SU-DHL-6 (cell line): ENCODE data around the gene NTRK2.

Source experiments
- H2AFZ ChIP-seq: fragments of 200-600 bp; sonication (generic); 2 replicates; pipeline ENCODE4 v1.6.1; 2014; ENCODE audit warnings: low read depth, mild to moderate bottlenecking, moderate library complexity, mixed read lengths, antibody characterized with exemption, low read length; ENCODE audit not compliant: severe bottlenecking
- H3F3A ChIP-seq: fragments of 200-600 bp; shearing (Covaris generic); 2 replicates; pipeline ENCODE4 v1.6.0; 2016; ENCODE audit warnings: antibody characterized with exemption, mild to moderate bottlenecking; ENCODE audit not compliant: insufficient read depth
- H3K27ac ChIP-seq: fragments of 200-600 bp; sonication (generic); 2 replicates; pipeline ENCODE4 v1.5.1; 2016; ENCODE audit warnings: low read depth, mild to moderate bottlenecking, low read length, moderate library complexity, mixed read lengths
- H3K27me3 ChIP-seq: fragments of 200-600 bp; sonication (generic), shearing (Covaris generic); 2 replicates; pipeline ENCODE4 v1.6.0; 2014; ENCODE audit warnings: mild to moderate bottlenecking, low read length
- H3K36me3 ChIP-seq: fragments of 200-600 bp; sonication (generic); 2 replicates; pipeline ENCODE4 v1.6.1; 2014; ENCODE audit warnings: mild to moderate bottlenecking, low read length, mixed read lengths
- H3K4me2 ChIP-seq: fragments of 300-600, 200-600 bp; shearing (Covaris generic), sonication (generic); 2 replicates; pipeline ENCODE4 v1.6.0; 2014; ENCODE audit warnings: low read length, low read depth, mild to moderate bottlenecking; ENCODE audit not compliant: poor library complexity, severe bottlenecking
- H3K4me3 ChIP-seq: fragments of 200-600 bp; sonication (generic); 2 replicates; pipeline ENCODE4 v1.5.1; 2014; ENCODE audit warnings: antibody characterized with exemption, low read length, mild to moderate bottlenecking, mixed read lengths; ENCODE audit not compliant: insufficient read depth, poor library complexity, severe bottlenecking
- H3K79me2 ChIP-seq: fragments of 200-600 bp; sonication (generic); 2 replicates; pipeline ENCODE4 v1.6.1; 2014; ENCODE audit warnings: mild to moderate bottlenecking, low read length, moderate library complexity; ENCODE audit not compliant: insufficient read depth
- H3K9ac ChIP-seq: fragments of 200-600 bp; sonication (generic); 2 replicates; pipeline ENCODE4 v1.7.0; 2014; ENCODE audit warnings: mild to moderate bottlenecking, low read length
- H3K9me2 ChIP-seq: fragments of 200-600 bp; sonication (generic); replicated peaks from 2 replicates; pipeline ENCODE4 v1.6.1; 2014; ENCODE audit warnings: low read length; ENCODE audit not compliant: insufficient read depth
- H3K9me3 ChIP-seq: fragments of 200-600 bp; sonication (generic); 2 replicates; pipeline ENCODE4 v1.6.1; 2014; ENCODE audit warnings: low read length, mixed read lengths; ENCODE audit not compliant: insufficient read depth
- H4K20me1 ChIP-seq: fragments of 200-600 bp; sonication (generic); 2 replicates; pipeline ENCODE4 v1.6.1; 2014; ENCODE audit warnings: low read depth, mild to moderate bottlenecking, antibody characterized with exemption, low read length, moderate library complexity, mixed read lengths
- CTCF ChIP-seq: fragments of 200-600 bp; sonication (generic); IDR thresholded peaks from one replicate; pipeline ENCODE4 v1.5.1; 2017; ENCODE audit warnings: antibody characterized with exemption, mild to moderate bottlenecking, low read length, moderate library complexity; ENCODE audit not compliant: insufficient read depth, poor library complexity, severe bottlenecking
- EZH2phosphoT487 ChIP-seq: fragments of 200-600 bp; sonication (generic), shearing (Covaris generic); conservative IDR thresholded peaks from 2 replicates; pipeline ENCODE4 v1.6.1; 2018; ENCODE audit warnings: mild to moderate bottlenecking, antibody characterized with exemption, low read length, moderate library complexity, mixed read lengths

The NTRK2 gene

GRCh38 chr9:84829997-84830696 is 160.6 kb downstream of the NTRK2 start:
- Histone ChIP-seq H3F3A (no peaks in the 10 kb centered on the region), H3K27me3 (no peaks in the 10 kb centered on the region), H3K4me3 (no peak overlapping the region), H3K4me2 (no peak overlapping the region), H4K20me1 (no peaks in the 10 kb centered on the region), H3K9me3 (no peaks in the 10 kb centered on the region), H3K36me3 (no peaks in the 10 kb centered on the region), H2AFZ (no peak overlapping the region), H3K27ac (no peak overlapping the region), H3K9me2 (0 out of 2 replicates have a peak, but pooled peaks cover 3% of the 10 kb centered on the region), H3K79me2 (no peaks in the 10 kb centered on the region), H3K9ac (no peak overlapping the region)
- TF ChIP-seq CTCF: no peak
- TF ChIP-seq EZH2phosphoT487: no peak

- Histone ChIP-seq H3K9me3 (no peaks in the 10 kb centered on the region), H3K4me2 (no peak overlapping the region), H3K79me2 (no peaks in the 10 kb centered on the region), H3K27ac (no peak overlapping the region), H3K27me3 (no peaks in the 10 kb centered on the region), H3K9ac (no peak overlapping the region), H3F3A (no peaks in the 10 kb centered on the region), H3K36me3 (no peaks in the 10 kb centered on the region), H3K4me3 (no peak overlapping the region), H2AFZ (no peak overlapping the region), H4K20me1 (no peaks in the 10 kb centered on the region), H3K9me2 (no peaks in the 10 kb centered on the region)
- TF ChIP-seq CTCF: no peak
- no peak for TF ChIP-seq EZH2phosphoT487
Measured at GRCh38 chr9:84831377-84831776, 161.8 kb downstream of the NTRK2 start.

GRCh38 chr9:84832453-84832852 is 162.9 kb downstream of the NTRK2 start:
- Histone ChIP-seq H3K27ac (no peak overlapping the region), H3K9me3 (no peaks in the 10 kb centered on the region), H4K20me1 (no peaks in the 10 kb centered on the region), H2AFZ (no peak overlapping the region), H3K9ac (no peak overlapping the region), H3K36me3 (no peaks in the 10 kb centered on the region), H3K9me2 (no peaks in the 10 kb centered on the region), H3K27me3 (no peaks in the 10 kb centered on the region), H3K4me3 (no peak overlapping the region), H3K79me2 (no peaks in the 10 kb centered on the region), H3K4me2 (no peak overlapping the region), H3F3A (no peaks in the 10 kb centered on the region)
- TF ChIP-seq EZH2phosphoT487 (no peak), CTCF (no peak)
